HG03457 (cell line): ENCODE measurements around the gene CASZ1.

Experiments
- ATAC-seq: cut with Tn5 transposase; IDR thresholded peaks from one replicate; pipeline ENCODE4 v1.9.1; 2021; ENCODE audit warnings: moderate number of reproducible peaks; ENCODE audit not compliant: unreplicated experiment

The CASZ1 gene

DNA sequence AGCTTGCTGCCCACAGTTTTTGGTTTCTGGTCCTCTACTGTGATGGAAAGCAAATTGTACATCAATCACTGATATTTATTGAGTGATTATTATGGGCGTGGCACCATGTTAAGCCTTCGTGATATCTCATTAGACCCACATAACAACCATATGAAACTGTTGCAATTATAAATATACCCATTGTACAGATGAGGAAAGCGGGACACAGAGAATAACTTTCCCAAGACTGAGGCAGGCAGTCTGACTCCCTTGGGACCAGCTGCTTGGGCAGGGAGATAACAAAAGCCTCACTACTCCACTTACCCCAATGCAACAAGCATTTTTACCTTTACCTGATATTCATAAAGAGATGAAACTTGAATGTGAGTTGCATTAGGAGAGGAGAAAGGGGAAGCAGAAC, 4.3 kb upstream of the CASZ1 start:
- no peak for ATAC-seq

- no peak for ATAC-seq
Observed at GRCh38 chr1:10799726-10800125, 3.3 kb upstream of the CASZ1 start.

GRCh38 chr1:10795276-10796021, 997 bp downstream of the CASZ1 start:
- no peak for ATAC-seq

DNA sequence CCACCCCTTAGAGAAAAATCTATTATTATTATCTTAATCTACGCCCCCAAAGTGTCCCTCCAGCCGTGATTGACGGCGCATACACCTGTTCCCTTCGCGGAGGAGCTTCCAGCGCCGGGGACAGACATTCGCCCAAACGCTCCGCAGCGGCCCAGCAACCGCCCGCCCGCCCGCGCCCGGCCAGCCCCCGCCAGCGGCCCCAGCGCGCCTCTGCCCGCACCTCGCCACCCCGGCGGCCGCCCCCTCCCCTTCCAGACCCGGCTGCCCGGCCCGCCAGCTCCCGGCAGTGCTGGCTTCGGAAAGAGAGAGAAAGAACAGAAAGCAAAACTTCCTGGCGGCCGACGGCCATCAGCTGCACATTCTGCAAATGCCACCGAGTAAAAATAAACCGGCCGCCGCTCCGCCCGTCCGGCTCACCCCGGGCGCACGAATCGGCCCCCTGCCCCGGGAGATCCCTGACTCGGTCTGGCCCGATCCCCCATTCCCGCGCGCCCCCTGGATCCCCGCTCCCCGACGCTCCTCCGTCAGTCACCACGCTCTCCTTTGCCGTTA, 1.6 kb downstream of the CASZ1 start:
- no peak for ATAC-seq

GRCh38 chr1:10793129-10793651, 3.3 kb downstream of the CASZ1 start:
- no peak for ATAC-seq

- no peak for ATAC-seq
Observed at GRCh38 chr1:10791105-10791951, 5.1 kb downstream of the CASZ1 start.

DNA sequence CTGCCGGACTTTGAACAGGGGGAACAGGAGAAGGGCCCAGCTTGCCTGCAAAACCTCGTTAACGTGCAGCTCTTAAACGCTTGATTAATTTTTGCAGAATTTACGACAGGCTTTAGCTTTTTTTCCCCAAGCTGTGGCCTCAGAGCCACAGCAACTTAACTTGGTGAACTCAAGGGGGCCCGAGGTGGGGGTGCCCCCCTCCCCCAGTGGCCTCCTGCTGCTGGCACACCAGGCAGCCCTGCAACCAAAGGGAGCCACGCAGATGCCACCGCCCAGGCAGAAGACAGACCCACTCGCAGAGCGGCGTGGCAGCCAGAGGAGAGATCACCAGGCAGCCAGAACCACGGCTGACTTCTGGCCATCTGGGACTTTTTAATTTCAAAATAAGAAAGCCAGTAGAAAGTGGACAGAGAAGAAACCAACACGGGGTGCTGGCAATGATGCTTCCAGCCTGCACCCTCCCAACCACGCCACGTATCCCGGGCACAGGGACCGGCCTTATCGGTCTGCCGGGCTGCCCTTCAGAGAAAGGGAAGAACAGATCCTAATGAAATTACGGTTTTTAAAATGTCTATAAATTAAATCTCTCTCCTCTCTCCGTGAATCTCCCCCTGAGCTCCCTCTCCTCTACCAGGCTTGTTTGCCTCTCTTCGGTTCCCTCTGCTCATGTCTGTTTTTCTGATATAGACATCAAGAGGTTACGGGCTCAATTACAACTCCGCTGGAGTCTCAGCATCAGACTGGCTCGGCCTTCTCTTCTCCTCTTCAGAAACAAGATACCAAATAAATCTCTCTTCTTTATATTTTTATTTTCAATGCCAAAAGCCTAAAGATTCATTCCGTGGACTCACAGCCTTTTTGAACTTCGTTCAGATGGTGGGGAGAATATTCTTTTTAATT, 6.4 kb downstream of the CASZ1 start:
- no peak for ATAC-seq

- no peak for ATAC-seq
Observed at GRCh38 chr1:10789047-10789791, 7.2 kb downstream of the CASZ1 start.

DNA sequence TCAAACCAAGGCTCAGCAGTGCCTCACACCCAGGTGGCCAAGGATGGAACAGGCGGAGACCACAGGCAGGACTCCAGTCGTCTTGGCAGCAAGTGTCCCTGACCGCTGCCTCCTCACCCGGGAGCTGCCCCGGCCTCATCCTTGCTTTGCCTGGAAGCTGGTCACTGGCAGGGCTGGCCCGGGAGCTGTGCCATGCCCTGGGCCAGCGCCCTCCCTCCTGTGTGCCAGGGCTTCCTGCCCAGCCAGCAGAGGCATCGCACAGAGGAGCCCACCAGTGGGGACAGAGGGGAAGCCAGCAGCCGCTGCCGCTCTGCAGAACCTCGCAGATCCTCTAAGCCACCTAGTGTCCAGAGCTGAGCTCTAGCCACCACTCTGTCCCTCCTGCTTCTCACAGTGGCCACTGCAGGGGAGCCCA, 7.8 kb downstream of the CASZ1 start:
- ATAC-seq: no peak

DNA sequence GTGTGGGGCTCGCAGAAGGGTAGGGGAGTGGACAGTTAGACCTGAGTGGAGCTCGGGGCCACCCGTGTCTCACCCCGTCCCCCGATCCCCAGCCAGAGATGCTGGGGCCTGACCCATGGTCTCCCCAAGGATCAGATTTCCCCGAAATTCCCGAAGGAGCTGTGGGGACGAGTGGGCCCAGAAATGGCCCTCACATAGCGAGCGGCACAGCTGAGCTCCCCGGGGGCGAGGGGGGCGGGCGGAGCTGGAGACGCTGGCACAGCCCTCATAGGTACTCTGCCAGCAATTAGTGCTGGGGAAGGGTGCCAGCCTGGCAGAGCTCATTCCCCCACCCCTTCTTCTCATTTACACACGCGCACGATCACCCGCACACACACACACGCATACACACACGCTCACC, 9.2 kb downstream of the CASZ1 start:
- ATAC-seq: no peak

- ATAC-seq: no peak
Observed at GRCh38 chr1:10785728-10786638, 10.5 kb downstream of the CASZ1 start.

- no peak for ATAC-seq
Observed at GRCh38 chr1:10784998-10785727, 11.3 kb downstream of the CASZ1 start.

DNA sequence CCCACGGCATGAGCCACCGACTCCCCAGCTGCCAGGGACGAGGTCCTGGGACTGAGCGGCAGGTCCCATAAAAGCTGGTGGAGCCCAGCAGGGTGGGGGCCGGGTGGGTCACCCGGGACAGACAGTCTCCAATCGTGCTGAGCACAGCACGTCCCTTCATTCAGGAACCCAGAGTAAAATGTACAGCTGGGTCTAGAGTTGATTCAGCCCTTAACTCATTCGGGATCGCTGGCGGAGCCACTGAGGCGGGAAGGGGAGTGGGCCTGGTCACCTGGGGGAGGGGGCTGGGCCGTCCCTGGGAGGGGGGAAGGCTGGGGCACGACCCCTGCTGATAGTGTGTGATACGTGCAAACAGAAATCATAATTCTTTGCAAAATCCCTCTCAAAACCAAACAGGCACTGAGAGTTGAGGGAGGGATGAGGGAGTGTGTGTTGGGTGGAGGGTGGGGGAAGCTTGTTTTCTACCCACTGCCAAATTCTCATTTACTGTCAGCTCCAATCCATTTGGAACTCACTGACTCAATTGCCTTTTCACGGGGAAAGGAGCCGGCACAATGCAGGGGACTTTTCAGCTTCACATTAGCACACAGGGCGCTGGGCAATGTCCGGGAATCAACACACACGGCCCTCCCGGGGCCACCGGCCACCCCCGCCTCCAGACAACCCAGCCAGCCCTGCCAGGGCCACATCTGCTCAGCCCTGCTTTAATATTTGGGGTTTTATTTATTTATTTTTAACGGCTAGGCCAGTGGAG, 13.8 kb downstream of the CASZ1 start:
- ATAC-seq: no peak

- ATAC-seq: no peak
Observed at GRCh38 chr1:10781137-10781536, 15.3 kb downstream of the CASZ1 start.

DNA sequence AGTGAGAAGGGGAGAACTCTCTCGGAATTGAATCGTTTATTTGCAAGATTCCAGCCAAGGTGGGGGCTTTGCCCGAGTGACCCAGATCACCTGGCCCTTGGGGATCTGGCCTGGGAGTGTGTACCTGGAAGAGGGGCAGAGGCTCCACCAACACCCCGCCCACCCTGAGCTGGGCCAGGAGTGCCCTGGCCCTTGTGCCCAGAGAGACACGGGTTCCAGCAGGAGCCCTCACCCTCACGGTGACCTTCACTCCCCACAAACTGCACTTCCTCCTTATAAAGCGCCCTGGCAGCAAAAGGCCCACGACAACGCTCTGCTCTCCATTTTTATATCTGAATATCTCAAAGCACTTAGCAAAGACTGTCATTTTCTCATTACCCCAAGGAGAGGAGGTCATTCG, 16.6 kb downstream of the CASZ1 start:
- no peak for ATAC-seq

DNA sequence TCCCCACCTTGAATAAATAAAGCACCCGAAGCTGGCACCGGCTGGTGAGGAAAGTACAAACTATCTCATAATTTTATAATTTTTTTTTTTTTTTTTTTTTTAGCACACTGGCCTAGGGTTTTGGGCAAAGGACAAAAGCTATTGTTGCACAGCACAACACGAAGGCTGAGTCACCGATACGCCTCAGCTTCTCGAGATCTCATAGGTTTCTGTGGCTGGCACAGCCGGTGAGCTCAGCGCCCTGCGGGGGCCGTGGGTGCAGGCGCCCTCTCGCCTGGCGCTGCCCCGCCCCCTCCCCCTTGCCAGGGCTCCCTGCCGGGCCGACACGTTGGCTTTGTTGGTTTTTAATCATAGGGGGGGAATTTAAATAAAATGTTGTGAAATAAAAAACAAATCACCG, 17.2 kb downstream of the CASZ1 start:
- no peak for ATAC-seq

- no peak for ATAC-seq
Observed at GRCh38 chr1:10778640-10779039, 17.8 kb downstream of the CASZ1 start.
